Forelimb muscle (tissue), 1 donor: Measurements from ENCODE around the gene ZDHHC14. TPM values are rescaled to one million over a fixed set of nuclear protein-coding genes. Genes with fewer than 3 reads are reported as not detected.
"Not testable (repeated sequence)": the region's sequence is repeated elsewhere in the genome, so short reads cannot be mapped to it uniquely, and the experiment has no call there.

Experiments
- DNase-seq: peaks from one replicate; pipeline ENCODE4 v3.0.0-alpha.2; 2013; ENCODE audit warnings: low read depth
- polyA plus RNA-seq: library from polyadenylated mRNA; unstranded; fragments of 120-200 nt; gene quantifications from one replicate; pipeline ENCODE4 v1.2.1, GENCODE V29; 2013; ENCODE audit not compliant: insufficient read length

ZDHHC14 gene
- polyA plus RNA-seq, 1 donor = 4.1 TPM

- DNase-seq = no peak
These were observed 62.2 kb downstream of the ZDHHC14 start for GRCh38 chr6:157443066-157443800.

DNA sequence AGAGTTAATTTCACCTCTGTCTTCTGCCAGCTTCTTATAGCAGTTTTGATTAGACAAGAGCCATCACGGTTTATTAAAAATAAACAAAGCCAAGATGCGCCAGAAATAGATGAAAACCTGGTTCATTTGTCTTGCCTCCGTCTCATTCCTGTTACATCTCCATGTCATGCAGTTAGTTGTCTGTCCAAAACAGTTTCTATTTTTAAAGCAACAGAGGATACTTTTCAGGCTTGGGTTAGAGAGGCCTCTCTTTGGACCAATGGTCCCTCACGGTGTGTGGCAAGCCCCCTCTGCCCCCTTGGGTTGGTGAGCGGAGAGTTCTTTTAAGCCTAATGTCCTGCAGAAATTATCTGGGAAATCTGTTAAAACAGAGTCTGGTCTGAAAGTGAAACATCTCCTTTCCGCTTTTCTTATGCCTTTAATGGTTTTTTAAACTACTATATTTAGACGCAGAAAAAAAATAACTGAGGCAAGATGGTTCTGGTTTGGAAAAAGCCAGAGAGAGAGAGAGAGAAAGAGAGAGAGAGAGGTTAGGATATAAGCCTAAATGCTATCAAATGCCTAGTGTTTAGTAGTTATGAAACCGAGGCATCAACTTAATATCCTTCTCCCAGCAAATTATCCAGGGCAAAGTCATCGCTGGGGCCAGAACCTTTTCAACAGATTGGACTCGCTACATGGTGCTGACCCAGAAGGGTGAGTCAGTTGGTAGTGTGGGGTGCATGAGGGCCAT is 64.5 kb downstream of the ZDHHC14 start:
- no peak for DNase-seq

- no peak for DNase-seq
These were observed 66.7 kb downstream of the ZDHHC14 start for GRCh38 chr6:157447735-157448134.

GRCh38 chr6:157449610-157450009 is 68.6 kb downstream of the ZDHHC14 start:
- DNase-seq = no peak

GRCh38 chr6:157450931-157451742 is 70.1 kb downstream of the ZDHHC14 start:
- DNase-seq = no peak

GRCh38 chr6:157452096-157452495 is 71.1 kb downstream of the ZDHHC14 start:
- no peak for DNase-seq

DNA sequence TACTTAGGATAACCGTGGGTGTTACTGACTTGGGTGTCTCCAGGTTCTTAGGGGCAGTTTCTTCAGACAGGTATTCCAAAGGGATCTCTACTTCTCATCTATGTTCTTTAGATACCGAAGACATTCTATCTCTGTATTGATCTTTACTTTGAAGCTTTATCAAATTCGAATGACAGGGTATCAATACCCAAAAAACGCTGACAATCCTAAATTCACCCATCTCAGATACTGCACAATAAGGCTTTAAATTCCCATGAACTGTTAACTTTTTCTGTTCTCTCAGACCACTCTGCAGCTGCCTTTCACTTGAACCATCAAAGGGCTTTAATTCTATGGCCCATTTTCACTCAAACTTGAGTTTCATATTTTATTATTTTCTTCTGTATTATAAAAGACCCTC is 72.1 kb downstream of the ZDHHC14 start:
- DNase-seq = no peak

DNA sequence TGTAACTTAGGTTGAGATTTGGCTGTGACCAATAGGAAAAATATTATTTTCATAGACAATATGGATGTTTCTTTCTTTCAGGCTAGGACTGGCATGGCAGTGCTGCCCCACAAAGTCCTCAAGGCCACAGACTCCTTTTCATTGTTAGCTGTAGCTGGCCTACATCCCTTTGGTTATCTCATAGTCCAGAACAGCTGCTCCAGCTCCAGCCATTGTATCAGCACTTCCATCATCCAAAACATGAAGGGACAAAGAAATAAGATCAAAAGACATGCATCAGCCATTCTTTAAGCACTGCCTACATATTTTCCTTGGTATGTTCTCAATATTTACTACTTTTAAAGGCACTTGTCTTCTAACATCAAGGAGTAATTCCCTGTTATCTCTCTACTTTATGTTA is 73.0 kb downstream of the ZDHHC14 start:
- DNase-seq = no peak

- no peak for DNase-seq
These were observed 74.0 kb downstream of the ZDHHC14 start for GRCh38 chr6:157454762-157455714.

- no peak for DNase-seq
These were observed 74.9 kb downstream of the ZDHHC14 start for GRCh38 chr6:157455731-157456523.

DNA sequence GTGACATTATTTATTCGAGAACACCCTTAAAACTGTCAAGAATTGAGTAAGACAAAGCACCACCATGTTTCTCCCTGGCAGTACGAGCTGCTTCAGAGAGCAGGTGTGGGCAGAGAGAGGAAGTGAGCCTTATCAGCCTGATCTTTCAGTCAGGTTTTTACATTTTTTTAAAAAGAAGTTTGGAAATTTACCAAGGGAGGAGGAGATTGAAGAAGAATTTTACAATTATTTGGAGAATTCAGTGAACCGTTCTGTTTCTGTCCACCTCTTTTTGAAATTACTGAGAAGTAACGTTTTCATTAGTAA is 75.5 kb downstream of the ZDHHC14 start:
- DNase-seq = no peak

DNA sequence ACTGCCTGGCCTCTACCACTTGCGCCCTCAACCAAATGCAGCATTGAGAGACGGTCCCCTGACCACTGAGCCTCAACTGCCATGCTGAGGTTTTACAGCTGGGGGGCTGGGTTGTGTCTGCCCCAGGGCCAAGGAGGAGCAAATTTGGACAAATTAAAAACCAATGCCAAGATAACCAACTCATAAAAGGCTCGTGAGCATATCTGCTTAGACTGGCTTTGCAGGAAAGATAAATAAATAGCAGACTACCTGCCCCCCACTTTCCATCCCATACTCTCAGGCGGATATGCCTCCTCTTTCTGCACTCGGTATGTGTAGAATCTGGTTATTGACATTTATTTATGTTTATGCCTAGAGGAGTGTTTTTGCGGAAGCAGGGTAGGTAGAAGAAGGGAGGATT is 76.8 kb downstream of the ZDHHC14 start:
- no peak for DNase-seq

DNA sequence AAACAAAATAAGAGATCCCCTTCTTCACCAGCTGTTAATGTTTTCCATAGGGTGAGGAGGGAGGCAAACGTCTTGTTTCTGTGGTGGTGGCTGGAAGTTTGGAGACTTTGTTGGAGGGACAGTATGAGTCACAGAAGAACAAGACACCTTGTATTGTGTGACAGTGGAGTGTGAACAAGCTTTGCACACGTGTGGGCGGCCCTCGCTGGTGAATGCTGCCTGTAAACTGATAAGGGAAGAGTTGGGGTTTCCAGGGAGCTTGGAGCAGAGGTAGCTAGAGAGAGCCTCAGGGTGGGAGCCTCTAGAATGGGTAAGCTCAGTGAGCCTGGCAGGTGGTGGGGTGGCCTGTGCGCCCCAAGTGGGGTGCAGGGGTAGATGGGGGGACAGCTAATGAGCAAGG is 78.3 kb downstream of the ZDHHC14 start:
- no peak for DNase-seq

DNA sequence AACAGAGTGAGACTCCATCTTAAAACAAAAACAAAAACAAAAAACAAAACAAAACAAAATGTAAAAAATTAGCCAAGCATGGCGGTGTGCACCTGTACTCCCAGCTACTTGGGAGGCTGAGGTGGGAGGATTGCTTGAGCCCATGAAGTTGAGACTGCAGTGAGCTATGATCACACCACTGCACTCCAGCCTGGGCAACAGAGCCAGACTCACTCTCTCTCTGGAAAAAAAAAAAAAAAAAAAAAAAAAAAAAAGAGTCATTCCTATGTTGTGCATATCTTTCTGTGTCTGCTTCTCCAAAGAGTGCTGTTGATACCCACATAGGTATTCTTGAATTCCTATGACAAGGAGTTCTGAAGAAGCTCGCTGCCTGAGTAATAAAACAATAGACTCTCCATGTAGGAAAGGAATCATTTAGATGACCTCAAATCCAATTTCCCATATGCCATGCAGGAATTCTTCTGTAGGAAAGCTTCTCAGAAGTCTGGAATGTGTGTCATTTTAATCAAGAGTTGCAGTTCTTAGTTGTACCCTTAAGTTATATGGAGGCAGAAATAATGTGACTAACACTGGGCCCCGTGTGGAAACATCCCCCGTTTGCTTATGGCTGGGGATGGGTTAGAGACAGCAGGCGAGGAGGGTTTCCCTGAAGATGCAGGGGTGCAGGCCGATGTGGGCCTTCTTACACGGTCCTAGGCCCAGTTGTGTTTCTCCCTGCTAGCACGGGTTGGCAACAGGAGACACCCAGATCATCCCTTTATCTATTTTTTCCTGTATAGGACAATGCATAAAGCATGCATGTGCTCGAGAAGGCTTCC is 79.4 kb downstream of the ZDHHC14 start:
- DNase-seq = no peak

DNA sequence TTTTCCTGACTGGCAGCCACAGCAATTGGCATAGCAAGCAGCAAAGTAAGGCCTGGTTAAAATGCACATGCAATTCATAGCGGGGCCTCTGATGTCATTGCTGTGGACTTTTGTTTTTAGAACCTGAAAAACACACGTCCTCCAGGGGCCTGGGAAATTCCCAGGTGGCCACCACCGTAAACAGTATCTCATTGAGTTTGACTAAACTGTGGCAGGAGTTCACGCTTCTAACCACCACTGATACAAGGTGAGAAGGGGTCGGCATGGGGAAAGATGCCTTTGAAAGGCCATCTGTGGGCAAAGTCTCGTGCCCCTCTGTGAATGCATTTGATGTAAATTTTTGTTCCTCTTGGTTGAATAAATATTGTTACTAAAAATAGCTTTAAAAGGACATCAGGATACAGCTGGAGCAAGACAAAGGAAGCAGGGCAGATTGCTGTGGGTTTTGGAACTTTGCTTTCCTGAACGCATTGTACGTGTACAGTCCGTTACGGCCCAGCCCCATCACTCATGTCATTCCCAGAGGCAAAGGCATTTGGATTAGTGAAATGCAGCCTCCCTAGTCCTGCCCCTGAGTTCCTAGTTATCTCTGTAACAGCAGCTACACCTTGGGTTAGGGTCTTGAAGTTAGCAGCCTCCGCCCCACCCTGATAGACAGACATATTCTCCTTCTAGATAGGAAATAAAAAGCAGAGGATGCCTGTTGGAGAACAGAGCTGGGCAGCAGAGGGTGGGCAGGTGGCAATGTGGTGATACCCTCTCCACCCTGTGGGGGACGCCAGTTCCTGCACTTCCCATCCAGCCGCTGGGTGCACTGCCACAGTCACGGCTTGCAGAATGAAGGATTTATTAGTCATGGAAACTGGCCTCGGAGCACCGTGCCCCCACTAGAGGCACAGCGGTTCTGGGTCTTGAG is 80.3 kb downstream of the ZDHHC14 start:
- no peak for DNase-seq

DNA sequence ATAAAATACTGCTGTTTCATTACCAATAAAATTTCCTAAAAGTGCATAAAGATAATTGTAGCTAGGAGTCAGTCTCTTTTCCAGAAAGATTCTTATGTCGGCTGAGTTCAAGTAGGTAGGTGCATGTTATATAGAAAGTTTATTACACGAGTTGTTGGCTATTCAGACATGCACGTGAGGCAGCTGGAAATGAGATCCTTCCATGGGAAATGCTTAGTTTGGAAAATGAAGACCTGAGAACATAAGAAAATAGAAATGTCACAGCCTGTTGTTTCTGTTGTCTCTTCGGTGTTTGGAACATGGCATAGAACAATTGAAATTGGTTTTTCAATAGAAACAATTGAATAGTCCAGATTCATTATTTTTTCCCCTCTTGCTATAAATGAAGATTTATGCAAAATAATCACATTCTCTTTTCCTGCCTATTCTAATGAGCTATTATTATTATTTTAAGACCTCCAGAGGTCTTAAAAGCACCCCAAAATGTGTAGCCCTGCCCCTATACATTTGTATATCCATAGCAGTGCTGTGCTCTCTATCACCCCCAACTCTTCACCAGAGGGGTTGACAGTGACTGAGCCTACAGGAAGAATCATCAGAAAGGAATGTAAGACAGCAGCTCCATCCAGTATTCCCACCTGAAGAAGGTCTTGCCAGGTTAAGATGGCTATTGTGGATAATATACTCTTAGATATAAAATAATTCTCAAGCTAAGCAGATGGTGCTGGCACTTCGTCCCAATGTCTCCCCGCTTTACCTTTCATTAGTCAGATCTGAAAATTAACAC is 82.2 kb downstream of the ZDHHC14 start:
- DNase-seq = no peak

GRCh38 chr6:157463743-157464135 is 82.7 kb downstream of the ZDHHC14 start:
- not testable (repeated sequence) for DNase-seq
